GM19328 (cell line): ENCODE data around the gene AMPD3.

Source experiments
- ATAC-seq: cut with Tn5 transposase; IDR thresholded peaks from one replicate; pipeline ENCODE4 v1.9.1; 2021; ENCODE audit warnings: mild to moderate bottlenecking, moderate library complexity; ENCODE audit not compliant: unreplicated experiment

Gene AMPD3

DNA sequence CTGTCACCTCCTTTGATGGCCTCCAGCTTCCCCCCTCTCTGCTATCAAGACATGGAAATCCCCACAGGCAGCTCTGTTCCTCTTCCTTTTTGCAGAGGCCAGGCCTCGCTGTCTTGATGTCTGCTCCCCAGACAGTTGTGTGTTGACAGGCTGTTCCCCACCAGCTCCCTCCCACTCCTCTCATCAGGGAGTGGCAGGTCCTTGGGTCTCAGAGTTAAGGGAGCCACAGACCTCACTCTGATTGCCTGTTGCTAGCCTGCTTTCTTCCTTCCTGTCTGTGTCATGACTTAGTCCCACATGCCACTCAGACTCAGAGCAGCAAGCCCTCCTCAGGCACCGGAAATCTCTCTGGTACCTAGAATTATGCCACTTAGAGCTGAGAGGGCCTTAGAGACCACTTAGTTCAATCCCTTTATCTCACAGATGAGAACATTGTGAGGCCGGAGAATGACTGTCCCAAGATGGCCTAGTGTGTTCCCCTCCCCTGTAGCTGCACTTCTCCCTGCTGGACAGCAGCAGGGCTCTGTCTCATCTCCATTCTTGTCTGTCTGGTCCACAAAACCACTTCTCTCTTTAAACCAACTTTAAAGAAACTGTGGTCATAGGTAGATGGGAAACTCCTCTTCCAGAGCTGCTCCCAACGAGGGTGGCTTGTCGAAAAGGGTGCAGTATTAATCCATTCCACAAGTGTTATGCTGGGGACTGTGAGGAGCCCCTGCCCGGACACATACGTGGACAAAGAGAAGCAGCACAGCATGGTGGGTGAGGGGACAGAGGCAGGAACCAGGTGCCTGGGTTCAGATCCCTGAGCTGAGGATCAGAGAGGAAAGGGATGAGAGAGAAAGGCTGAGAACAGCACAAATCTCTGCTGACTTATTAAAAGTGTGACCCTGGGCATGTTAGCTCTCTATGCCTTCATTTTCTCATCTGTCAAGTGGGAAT is 4.2 kb downstream of the AMPD3 start:
- ATAC-seq = peak; percentile 36

DNA sequence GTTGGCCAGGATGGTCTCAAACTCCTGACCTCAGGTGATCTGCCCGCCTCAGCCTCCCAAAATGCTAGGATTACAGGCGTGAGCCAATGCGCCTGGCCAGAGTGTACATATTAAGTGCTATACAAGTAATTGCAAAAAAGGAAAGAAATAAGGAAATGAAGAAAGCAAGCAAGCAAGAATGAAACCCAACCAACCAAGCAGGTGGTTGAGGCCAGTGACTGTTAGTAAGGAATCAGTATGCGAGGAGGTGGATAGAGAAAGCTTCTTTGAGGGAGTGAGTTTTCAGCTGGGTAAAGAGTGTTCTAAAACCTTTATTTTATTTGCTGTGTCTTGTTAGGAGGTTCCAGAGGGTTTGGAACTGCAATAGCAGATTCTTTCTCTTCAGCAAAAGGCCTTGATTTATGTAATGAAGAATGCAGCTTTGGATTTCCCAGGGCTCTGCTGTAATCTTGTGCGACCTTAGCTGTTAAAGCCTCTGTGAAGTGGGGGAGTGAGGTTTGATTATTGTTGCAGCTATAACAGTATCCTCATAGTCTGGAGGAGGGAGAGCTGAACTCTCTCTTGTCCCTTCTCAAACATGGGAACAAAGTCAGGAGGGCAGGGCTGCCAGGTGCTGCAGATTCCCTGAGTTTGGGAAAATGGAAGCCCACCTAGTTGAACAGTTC is 5.7 kb downstream of the AMPD3 start:
- no peak for ATAC-seq

DNA sequence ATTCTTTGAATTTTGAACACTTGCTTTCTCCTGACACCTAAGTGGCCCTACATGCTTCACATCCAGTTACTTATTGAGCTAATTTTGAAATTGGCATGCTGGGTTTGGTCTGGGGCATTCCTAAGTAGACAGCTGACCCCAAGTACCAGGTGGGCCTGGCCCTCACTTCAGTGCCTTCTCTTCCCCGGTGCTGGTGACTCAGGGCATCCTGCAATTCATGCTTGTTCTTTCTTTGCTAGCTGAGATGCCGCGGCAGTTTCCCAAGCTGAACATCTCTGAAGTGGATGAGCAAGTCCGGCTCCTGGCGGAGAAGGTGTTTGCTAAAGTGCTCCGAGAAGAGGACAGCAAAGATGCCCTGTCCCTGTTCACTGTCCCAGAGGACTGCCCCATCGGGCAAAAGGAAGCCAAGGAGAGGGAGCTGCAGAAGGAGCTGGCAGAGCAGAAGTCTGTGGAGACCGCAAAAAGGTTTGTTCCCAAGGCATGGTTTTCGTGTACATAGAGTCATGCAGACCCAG is 6.3 kb downstream of the AMPD3 start:
- no peak for ATAC-seq

DNA sequence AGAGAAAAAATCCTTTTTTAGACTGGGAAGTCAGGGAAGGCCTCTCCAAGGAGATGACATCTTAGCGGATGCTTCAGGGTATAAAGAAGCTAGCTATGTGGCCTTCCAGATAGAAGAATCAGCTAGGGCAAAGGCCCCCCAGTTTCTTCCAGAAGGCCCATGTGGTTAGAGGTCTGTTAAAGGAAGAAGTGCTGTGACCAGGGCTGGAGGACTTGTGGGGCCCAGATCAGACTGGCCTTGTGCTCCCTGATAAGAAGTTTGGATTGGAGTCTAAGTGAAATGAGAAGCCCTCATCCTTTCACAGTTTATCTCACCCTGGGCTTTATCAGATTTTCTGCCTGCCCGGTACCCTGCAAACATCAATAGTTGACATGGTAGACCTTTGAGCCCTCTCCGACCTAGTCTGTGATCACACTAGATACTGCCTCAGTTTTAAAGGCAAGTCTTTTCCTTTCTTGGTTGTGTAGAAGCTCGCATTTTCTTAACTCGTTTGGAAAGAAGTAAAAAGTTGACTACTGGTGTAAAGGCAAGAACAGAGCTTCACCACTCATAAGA is 7.8 kb downstream of the AMPD3 start:
- no peak for ATAC-seq

DNA sequence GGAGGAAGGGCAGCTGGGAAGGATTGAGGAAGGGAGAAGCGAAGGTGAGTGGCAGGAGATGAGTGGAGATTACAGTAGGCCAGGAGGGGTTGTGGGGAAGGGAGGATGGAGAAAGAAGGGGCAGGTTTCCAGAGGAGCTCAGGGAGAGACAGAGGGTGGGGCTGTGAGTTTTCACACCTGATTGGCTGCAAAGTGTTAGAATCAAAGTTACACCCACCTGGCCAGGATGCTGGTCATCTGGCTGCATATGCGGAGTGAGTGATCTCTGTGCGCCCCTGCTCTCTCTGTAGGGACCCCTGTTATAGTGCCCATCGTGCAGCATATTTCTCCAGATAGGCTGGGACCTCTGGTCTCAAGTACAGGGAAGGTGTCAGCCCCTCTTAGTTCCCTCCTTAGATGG is 18.3 kb downstream of the AMPD3 start:
- no peak for ATAC-seq

DNA sequence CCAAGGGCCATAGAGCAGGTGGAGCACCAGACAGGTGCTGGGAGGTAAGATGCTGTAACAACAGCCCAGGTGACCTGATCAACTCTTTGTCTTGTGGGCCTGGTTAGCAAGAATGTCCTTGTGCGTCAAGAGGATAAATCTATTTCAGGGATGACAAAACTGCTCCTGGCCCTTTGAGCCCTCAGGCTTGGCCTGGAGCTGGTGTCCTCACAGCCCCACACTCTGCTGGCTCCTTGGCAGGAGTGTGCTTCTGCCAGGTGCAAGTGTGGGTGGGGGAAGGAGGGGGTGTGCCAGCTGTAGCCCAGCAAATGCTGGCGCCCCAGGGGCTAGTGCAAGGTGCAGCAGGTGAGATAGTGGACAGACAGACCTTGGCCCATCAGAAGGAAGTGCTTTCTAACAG is 19.5 kb downstream of the AMPD3 start:
- ATAC-seq = no peak

DNA sequence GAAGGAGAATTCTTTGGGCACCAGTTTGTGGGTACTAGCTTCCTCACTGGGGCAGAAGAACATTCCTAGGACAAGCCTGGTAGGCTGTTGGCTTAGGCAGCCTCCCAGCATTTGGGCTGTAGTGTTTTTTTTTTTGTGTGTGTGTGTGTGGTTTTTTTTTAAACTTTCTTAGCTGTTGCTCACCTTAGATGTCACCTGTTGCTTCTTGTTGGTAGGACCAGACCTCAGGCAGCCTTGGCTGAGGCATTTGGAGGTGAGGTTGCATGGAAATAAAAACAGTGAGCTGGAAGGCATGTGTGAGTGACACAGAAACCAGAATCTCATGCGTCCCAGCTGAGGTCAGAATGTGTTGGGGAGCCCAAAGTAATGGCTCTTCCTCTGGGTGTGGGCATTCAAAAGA is 21.3 kb downstream of the AMPD3 start:
- ATAC-seq = no peak

DNA sequence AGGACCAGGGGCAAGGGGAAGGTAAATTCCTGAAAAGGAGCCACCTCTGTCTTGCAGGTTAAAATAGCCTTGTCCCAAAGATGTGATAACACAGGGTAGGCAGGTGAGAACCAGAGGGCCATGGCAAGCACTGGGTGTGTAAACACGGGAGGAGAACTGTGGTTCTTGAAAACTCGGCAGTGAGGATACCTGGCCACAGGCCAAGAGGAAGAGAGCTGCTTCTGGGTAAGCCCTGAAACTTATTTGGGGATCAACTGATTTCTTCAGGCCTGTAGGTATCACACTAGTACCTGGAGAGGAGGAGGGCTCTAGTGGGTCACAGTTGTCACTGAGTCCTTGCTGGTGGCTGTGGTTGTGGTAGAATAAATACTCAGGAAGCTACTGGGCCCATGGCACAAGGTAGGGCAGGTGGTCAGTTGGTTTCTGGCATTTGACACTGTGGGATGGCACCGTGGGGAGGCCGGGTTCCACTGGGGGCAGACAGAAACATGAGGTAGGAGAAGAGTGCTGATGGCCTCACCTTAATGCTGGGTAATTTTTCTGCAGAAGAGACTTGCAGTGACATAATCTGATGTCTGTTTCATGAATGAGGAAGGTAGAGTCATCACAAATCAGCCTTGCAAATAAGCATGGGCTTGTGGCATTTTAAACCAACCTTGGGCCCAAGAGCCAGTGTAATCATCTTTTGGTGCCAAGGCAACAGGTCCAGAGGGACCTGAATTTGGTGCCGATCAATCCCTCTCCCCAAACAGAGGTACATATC is 22.0 kb downstream of the AMPD3 start:
- ATAC-seq = no peak

DNA sequence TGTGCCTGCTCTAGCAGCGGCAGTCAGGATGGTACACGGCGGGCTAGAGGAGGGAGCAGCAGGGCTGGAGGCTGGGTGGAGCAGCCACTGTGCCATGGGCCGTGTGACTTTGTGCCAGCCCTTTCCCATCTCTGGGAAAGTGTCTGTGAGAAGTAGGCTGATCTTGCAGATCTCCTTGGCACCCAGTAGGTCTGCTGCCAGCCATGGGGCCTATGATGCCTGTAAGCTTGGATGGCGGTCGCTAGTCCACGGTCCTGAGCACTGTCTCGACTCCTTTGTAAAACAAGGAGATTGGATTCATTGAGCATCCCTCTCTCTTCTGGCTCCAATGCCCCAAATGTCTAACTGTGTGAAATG is 22.6 kb downstream of the AMPD3 start:
- no peak for ATAC-seq

DNA sequence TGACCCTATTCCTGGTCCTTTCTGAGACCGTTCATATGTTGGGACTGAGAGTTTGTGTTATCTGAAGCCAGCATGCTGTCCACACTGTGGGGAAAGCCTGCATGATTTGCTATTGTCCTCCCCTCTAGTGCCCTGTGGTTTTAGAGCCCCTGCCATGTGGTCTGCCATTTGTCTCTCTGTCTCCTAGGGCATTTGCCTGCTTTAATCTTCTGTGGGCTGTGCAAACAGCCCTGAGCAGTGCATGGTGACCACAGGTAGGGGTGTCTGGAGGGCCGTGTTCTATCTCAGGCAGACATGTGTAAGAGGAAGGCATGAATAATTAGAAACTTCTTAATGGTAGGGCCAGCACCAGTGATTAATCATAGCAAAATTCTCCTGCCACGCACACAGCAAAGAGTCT is 23.0 kb downstream of the AMPD3 start:
- no peak for ATAC-seq

DNA sequence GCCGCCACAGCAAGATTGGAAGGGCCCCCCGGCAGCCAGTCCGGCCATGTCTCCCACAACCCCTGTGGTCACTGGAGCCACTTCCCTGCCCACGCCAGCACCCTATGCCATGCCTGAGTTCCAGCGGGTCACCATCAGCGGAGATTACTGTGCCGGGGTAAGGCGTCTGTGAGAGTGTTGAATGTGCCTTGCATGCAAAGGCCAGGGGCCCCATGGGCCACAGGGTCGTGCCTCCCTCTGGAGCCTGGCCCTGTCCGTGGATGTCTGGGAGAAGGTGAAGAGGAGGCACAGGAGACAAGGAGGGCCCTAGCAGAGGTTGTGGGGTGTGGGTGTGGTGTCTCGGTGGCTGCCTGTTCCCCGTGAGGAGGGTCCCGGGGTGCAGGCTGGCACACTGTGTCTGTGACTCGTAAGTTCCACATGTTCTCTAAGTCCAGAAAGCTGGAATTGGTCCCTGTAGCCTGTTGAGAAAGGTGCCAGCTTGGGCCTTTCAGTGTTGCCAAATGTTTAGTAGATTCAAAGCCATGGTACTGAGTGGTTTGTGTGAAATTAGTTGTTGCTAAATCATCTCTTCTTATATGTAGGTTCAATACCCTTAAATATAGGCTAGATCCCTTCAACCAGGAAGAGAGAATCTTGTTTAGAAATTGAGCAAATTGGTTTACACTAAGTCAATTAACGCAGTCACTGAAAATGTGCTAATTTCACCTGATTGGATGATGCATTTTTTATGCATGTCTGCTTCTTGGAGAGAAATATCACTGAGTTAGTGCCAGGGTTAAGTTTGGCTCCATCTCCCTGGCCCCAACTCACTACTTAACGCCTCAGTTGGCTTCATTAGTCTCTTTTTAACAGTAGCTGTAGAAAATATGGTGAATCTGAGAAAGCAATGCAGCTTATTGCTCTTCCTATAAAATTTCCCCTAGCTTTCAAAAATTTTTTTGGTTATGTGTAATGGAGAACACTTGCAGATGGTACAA is 23.8 kb downstream of the AMPD3 start:
- no peak for ATAC-seq

DNA sequence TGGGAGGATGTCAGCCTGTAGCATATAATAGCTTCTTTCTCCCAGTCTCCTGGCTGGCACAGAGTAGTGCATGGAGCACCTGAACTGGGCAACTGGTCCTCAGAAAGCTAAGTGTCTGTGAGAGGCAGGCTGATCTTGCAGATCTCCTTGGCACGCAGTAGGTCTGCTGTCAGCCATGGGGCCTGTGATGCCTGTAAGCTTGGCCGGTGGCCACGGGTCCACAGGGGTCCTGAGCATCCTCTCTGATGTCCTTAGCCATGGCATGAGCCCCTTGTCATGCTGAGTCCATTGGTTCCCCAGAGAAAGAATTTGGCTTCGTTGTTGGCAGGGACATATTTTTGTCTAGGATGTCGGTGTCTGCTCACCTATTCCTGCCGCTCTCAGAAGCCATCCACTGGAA is 25.0 kb downstream of the AMPD3 start:
- ATAC-seq = no peak

DNA sequence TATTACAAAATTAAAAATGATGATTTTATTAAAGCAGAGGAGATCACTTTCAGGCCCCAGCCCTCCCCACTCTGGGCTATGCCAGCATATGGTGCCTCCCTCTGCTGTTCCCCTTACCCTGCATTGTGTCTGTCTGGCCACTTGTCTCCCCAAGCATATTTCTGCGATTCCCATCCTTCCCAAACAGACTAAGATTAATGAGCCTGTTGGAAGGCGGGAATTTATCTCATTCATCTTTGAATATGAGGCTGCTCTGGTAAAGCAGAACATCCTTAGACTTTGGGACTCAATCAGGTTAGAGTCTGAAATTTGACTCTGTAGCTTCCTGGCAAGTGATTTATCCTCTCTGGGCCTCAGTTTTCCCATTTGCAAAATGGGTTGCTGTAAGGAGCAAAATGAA is 25.7 kb downstream of the AMPD3 start:
- ATAC-seq = no peak

DNA sequence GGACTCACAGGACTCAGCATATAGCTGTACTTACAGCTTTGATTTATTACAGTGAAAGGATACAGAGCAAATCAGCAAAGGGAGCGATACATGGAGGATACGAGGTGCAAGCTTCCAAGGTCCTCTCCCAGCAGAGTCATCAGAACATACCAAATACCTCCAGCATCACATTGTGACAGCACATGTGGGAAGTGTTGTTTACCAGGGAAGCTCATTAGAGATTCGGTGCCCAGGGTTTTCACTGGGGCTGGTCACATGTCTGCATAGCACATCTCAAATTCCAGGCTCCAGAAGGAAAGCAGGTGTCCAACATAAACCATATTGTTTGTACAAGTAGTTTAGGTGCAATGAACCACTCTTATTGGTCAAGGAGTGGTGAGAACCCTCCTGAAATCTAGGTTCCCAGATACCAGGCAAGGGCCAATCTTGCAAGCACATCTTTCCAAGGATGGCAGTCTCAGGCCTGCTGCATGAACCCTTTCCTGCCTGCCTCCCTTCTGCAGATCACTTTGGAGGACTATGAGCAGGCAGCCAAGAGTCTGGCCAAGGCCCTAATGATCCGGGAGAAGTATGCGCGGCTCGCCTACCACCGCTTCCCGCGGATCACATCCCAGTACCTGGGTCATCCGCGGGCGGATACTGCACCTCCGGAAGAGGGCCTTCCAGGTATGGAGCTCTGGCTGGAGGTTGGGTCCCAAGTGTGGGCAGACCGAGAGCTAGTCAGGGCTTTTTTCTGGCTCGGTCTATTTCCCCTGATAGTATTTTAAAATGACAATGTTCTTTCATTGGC is 26.7 kb downstream of the AMPD3 start:
- no peak for ATAC-seq

DNA sequence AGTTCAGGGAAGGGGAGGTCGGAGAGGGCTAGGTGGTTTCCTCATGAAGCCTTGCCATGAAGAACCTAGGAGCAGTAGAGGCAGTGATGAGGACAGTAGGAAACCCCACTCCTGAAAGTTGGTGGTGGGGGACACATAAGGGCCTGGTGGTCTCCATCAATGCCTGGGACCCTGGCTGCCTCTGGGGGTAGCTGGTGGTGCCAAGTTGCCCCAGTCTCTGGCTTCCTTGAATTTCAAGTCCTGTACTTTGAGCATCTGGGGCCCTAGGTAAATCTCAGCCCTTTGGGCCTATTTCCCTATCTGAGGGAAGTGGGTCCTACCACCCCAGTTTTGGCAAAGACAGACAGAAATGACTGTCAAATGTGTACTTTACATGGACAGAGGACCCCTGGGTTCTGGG is 28.1 kb downstream of the AMPD3 start:
- ATAC-seq = no peak

DNA sequence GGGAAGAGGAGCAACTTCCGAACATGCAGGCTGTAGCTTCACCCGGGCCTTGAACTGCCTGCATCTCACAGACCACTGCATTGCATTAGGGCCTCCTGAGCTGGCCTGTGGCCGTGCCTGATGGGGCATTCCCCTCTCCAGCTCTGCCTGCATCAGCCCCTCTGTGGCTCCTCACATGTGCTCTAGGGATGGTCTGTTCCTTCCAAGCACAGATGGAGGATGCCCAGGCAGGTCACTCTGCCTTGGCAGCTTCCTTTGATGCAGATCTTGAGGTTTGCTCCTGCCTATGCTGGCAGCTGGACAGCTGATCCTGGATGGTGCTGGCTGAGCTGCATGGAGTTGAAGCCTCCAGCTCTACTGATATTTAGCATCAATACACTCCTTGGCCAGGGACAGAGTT is 28.5 kb downstream of the AMPD3 start:
- ATAC-seq = no peak

DNA sequence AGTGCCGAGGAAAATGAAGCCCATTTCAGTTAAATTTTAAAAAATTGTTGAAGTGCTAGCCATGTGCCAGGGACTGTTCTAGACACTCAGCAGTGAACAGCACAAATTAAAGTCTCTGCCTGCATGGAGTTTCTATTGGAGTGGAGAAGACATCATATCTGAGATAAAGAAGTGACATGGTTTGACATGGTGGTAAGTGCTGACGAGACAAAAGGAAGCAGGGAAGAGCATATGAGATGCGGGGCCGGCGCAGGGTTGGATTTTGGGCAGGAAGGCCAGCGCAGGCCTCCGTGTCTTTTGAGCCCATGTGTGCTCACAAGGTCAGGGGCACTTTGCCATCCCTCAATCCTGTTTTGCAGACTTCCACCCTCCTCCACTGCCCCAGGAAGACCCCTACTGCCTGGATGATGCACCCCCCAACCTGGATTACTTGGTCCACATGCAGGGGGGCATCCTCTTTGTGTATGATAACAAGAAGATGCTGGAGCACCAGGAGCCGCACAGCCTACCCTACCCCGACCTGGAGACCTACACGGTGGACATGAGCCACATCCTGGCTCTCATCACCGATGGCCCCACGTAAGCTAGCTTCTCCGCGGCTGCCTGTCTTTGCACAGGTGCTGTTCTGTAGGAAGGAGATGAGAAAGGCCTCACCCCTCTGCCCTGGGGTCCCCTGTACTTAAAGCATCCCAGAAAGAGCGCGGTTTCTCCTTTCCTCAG is 29.6 kb downstream of the AMPD3 start:
- no peak for ATAC-seq

DNA sequence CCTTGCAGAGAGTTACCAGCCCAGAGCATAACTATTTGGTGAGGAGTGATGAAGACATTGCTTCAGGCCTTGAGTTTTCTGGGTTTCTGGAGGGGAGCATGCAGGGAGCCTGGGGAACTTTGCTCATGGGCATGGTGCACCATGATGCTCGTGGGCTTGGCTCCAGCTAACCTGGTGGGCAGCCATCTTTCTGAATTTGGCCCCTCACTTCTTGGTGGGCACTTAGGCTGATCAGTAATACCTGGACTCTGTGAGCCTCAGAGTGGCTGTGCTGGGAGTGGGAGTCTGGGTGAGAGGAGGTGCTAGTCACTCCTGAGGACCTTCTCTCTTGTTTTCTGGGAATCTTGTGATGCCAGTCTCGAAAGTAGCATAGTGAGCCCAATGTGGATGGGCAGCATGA is 30.6 kb downstream of the AMPD3 start:
- no peak for ATAC-seq
